IMR-90 (cell line): ENCODE data around the gene PSMA4. TPM values are rescaled to one million over a fixed set of nuclear protein-coding genes. Genes with fewer than 3 reads are reported as not detected.

Experiments
- ATAC-seq: fragments of 200-7000 bp; cut with Tn5 transposase; 2 replicates; pipeline ENCODE4 v1.9.1; 2020; ENCODE audit warnings: low read depth, mild to moderate bottlenecking, moderate library complexity
- BruUV-seq: library from RNA; stranded (reverse); fragments of 400-500 nt; replicated peaks from 2 replicates; lab custom pipeline; 2021; lab: Mats Ljungman, UMichigan
- CTCF ChIA-PET: fragments of 300-600 bp; formaldehyde crosslinking; extraction: SDS; loops from one replicate; lab custom pipeline; 2021; ENCODE audit warnings: antibody characterized with exemption; lab: Yijun Ruan, JAX
- POLR2A ChIA-PET: fragments of 300-600 bp; sonication (Branson Sonifier 250); formaldehyde crosslinking; loops from one replicate; lab custom pipeline; 2022; ENCODE audit warnings: antibody characterized with exemption; ENCODE audit not compliant: unreplicated experiment; lab: Charles Lee
- DNase-seq: peaks from one replicate; pipeline ENCODE4 v3.0.0; 2013
- H2AFZ ChIP-seq: replicated peaks from 2 replicates; pipeline ENCODE3; 2013; ENCODE audit warnings: low read length, mild to moderate bottlenecking; ENCODE audit not compliant: poor library complexity
- H2AK5ac ChIP-seq: 2 replicates; pipeline ENCODE4 v1.6.1; 2013; ENCODE audit warnings: low read depth, low read length, inconsistent platforms
- H2AK9ac ChIP-seq: replicated peaks from 2 replicates; pipeline ENCODE3; 2013; ENCODE audit warnings: mild to moderate bottlenecking, low read depth, low read length, moderate library complexity; ENCODE audit not compliant: poor library complexity
- H2BK120ac ChIP-seq: 2 replicates; pipeline ENCODE4 v1.6.1; 2013; ENCODE audit warnings: low read depth, low read length, inconsistent platforms
- H2BK15ac ChIP-seq: 3 replicates; pipeline ENCODE4 v1.6.1; 2013; ENCODE audit warnings: low read depth, low read length, inconsistent platforms
- H2BK20ac ChIP-seq: 2 replicates; pipeline ENCODE4 v1.6.1; 2013; ENCODE audit warnings: low read depth, mild to moderate bottlenecking, inconsistent platforms, low read length, moderate library complexity
- H2BK5ac ChIP-seq: 2 replicates; pipeline ENCODE4 v1.6.1; 2013; ENCODE audit warnings: mild to moderate bottlenecking, low read depth, low read length, inconsistent platforms; ENCODE audit not compliant: poor library complexity, severe bottlenecking
- H3K14ac ChIP-seq: replicated peaks from 2 replicates; pipeline ENCODE4 v1.6.1; 2013; ENCODE audit warnings: low read depth, low read length, inconsistent platforms
- H3K18ac ChIP-seq: 2 replicates; pipeline ENCODE4 v1.6.1; 2013; ENCODE audit warnings: low read depth, low read length, control low read depth
- H3K23ac ChIP-seq: 2 replicates; pipeline ENCODE4 v1.6.1; 2013; ENCODE audit warnings: low read depth, low read length, inconsistent platforms
- H3K27ac ChIP-seq: 2 replicates; pipeline ENCODE4 v1.5.1; 2013; ENCODE audit warnings: mild to moderate bottlenecking, control low read depth, low read length; ENCODE audit not compliant: insufficient read depth
- H3K27me3 ChIP-seq: 2 replicates; pipeline ENCODE4 v1.6.1; 2013; ENCODE audit warnings: low read length; ENCODE audit not compliant: control insufficient read depth, insufficient read depth
- H3K36me3 ChIP-seq: 2 replicates; pipeline ENCODE4 v1.6.1; 2013; ENCODE audit warnings: low read length, mixed read lengths; ENCODE audit not compliant: control insufficient read depth, insufficient read depth
- H3K4ac ChIP-seq: 2 replicates; pipeline ENCODE4 v1.6.1; 2013; ENCODE audit warnings: low read depth, low read length, inconsistent platforms
- H3K4me1 ChIP-seq: 2 replicates; pipeline ENCODE4 v1.6.1; 2013; ENCODE audit warnings: low read length, mixed read lengths; ENCODE audit not compliant: control insufficient read depth, insufficient read depth
- H3K4me2 ChIP-seq: 2 replicates; pipeline ENCODE4 v1.6.1; 2013; ENCODE audit warnings: low read depth, mild to moderate bottlenecking, control low read depth, low read length, moderate library complexity
- H3K4me3 ChIP-seq: 2 replicates; pipeline ENCODE4 v1.5.1; 2013; ENCODE audit warnings: low read depth, mild to moderate bottlenecking, control low read depth, low read length, moderate library complexity; ENCODE audit not compliant: insufficient read depth
- H3K56ac ChIP-seq: 2 replicates; pipeline ENCODE4 v1.6.1; 2013; ENCODE audit warnings: low read length, inconsistent platforms; ENCODE audit not compliant: insufficient read depth; ENCODE audit errors: extremely low read depth
- H3K79me1 ChIP-seq, 2 experiments: 2 replicates each; pipeline ENCODE4 v1.6.1; 2013; ENCODE audit warnings: low read length in 2 of 2, inconsistent platforms in 1 of 2, low read depth in 1 of 2
- H3K9ac ChIP-seq: 2 replicates; pipeline ENCODE4 v1.6.1; 2013; ENCODE audit warnings: low read depth, low read length, control low read depth
- H3K9me1 ChIP-seq: 2 replicates; pipeline ENCODE4 v1.6.1; 2013; ENCODE audit warnings: low read length, inconsistent platforms; ENCODE audit not compliant: insufficient read depth
- H3K9me3 ChIP-seq: 2 replicates; pipeline ENCODE4 v1.6.1; 2013; ENCODE audit warnings: low read length; ENCODE audit not compliant: control insufficient read depth, insufficient read depth
- H4K20me1 ChIP-seq: 2 replicates; pipeline ENCODE4 v1.6.1; 2013; ENCODE audit warnings: low read length, inconsistent platforms; ENCODE audit not compliant: insufficient read depth
- H4K5ac ChIP-seq: 2 replicates; pipeline ENCODE4 v1.6.1; 2013; ENCODE audit warnings: mild to moderate bottlenecking, low read depth, low read length, control low read depth
- H4K8ac ChIP-seq, 2 experiments: 2 replicates each; pipeline ENCODE4 v1.6.1; 2013; ENCODE audit warnings: low read depth in 2 of 2, low read length in 2 of 2, control low read depth in 1 of 2, inconsistent platforms in 1 of 2
- H4K91ac ChIP-seq: 2 replicates; pipeline ENCODE4 v1.6.1; 2013; ENCODE audit warnings: low read depth, low read length, inconsistent platforms; ENCODE audit not compliant: insufficient read depth
- MXI1 ChIP-seq: IDR thresholded peaks from 2 replicates; pipeline ENCODE4 v1.6.1; 2012; ENCODE audit warnings: low read depth, mild to moderate bottlenecking, low read length, moderate library complexity, borderline replicate concordance
- SMC3 ChIP-seq: fragments of 150-350 bp; IDR thresholded peaks from 2 replicates; pipeline ENCODE4 v1.6.1; 2016; ENCODE audit warnings: low read depth, mild to moderate bottlenecking, antibody characterized with exemption, low read length, moderate library complexity
- WGBS, 2 experiments: methylation state at CpG; one replicate each; pipeline versions ENCODE4 v1.1.5 to v1.1.7; 2013; ENCODE audit warnings: missing lambda C conversion rate in 2 of 2; ENCODE audit not compliant: insufficient read length in 1 of 2; ENCODE audit errors: extremely low coverage in 2 of 2; 5-methylcytosine and 5-hydroxymethylcytosine counted together
- dilution Hi-C: fragments of 300-500 bp; cut with HindIII; formaldehyde crosslinking; loops from one replicate; pipeline ENCODE4 v1.14.3; 2018; ENCODE audit warnings: low sequenced_read_pairs; ENCODE audit not compliant: unreplicated experiment
- in situ Hi-C: fragments of 300-500 bp; cut with MboI; formaldehyde crosslinking; loops from 3 replicates; pipeline ENCODE4 v1.14.3; 2019; ENCODE audit warnings: low sequenced_read_pairs, inconsistent platforms, mixed read lengths
- intact Hi-C: fragments of 100-400 bp; cut with micrococcal nuclease; formaldehyde crosslinking; loops from 2 replicates; pipeline ENCODE4 v1.10.0; 2022
- polyA plus RNA-seq, 3 experiments: library from polyadenylated mRNA; depleted of rRNA; stranded (reverse); fragments of >200 nt; gene quantifications; 2 replicates each; pipeline ENCODE4 v1.2.3, GENCODE V29; 2012; ENCODE audit warnings: low replicate concordance in 1 of 3
- total RNA-seq: library from RNA; depleted of rRNA; stranded (reverse); fragments of >200 nt; gene quantifications from 2 replicates; pipeline ENCODE4 v1.2.3, GENCODE V29; 2012
- TF ChIP-seq, protein P1 (sequence below): fragments of 150-350 bp; IDR thresholded peaks from 2 replicates; pipeline ENCODE4 v1.6.1; 2016; ENCODE audit warnings: low read depth, mild to moderate bottlenecking, low read length, moderate library complexity, borderline replicate concordance

PSMA4 gene
- total and polyA plus RNA-seq, 2 of the 4 experiments (the other 2 are of a cell fraction) = 208 to 239 TPM

DNA sequence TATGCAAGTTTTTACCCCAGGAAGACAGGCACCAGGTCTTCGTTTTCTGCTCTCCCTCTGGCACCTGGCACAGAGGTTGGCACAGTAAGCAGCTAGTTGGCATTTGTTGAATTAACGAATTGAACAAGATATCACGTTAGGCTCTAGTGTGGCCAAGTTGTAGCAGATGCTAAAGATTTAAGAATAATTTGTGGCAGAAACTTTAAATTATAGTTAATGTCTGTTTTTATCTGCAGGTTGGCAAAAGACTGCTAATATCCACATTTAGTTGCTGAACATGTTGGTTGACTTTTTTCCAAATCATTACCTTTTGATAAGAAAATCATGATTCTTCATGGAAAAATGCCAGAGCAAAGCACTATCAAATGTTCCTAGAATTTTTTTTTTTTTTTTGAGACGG, 33.2 kb downstream of the PSMA4 start:
- H2BK5ac ChIP-seq = no peak overlapping the region
- TF ChIP-seq SMC3 (no peak), MXI1 (no peak)
- TF ChIP-seq, protein P1, sequence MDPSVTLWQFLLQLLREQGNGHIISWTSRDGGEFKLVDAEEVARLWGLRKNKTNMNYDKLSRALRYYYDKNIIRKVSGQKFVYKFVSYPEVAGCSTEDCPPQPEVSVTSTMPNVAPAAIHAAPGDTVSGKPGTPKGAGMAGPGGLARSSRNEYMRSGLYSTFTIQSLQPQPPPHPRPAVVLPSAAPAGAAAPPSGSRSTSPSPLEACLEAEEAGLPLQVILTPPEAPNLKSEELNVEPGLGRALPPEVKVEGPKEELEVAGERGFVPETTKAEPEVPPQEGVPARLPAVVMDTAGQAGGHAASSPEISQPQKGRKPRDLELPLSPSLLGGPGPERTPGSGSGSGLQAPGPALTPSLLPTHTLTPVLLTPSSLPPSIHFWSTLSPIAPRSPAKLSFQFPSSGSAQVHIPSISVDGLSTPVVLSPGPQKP = no peak
- no peak overlapping the region for H3K4ac ChIP-seq
- ChIA-PET POLR2A (no interaction called here), CTCF (no interaction called here)
- 0 out of 2 replicates have a peak, but pooled peaks cover 1% of the 10 kb centered on the region for H3K27me3 ChIP-seq
- no peaks in the 10 kb centered on the region for H3K9me3 ChIP-seq
- H2BK15ac ChIP-seq = no peak overlapping the region
- no TSS peak for BruUV-seq
- H3K14ac ChIP-seq = no peak overlapping the region
- no peak overlapping the region for H3K23ac ChIP-seq
- no peak overlapping the region for H3K4me2 ChIP-seq
- H3K18ac ChIP-seq = no peak overlapping the region
- H2AFZ ChIP-seq = no peak overlapping the region
- H3K79me1 ChIP-seq = no peaks in the 10 kb centered on the region
- WGBS, 2 experiments = no CpG with 5 or more reads among the region's 4 CpGs
- no peak overlapping the region for H2BK20ac ChIP-seq
- H2AK9ac ChIP-seq = peak overlapping the region; percentile 42
- no peak overlapping the region for H3K9ac ChIP-seq
- no peak overlapping the region for H3K56ac ChIP-seq
- intact Hi-C loops = no loop called here
- dilution Hi-C loops = no loop called here
- no peaks in the 10 kb centered on the region for H3K9me1 ChIP-seq
- no peak for DNase-seq
- H3K27ac ChIP-seq = no peak overlapping the region
- no peak overlapping the region for H4K8ac ChIP-seq
- H2BK120ac ChIP-seq = no peak overlapping the region
- H4K5ac ChIP-seq = no peak overlapping the region
- no peak overlapping the region for H3K4me3 ChIP-seq
- H3K4me1 ChIP-seq = no peaks in the 10 kb centered on the region
- in situ Hi-C loops = no loop called here
- no peaks in the 10 kb centered on the region for H4K20me1 ChIP-seq
- no peak for ATAC-seq
- no peak overlapping the region for H4K91ac ChIP-seq
- H2AK5ac ChIP-seq = no peak overlapping the region
- H3K36me3 ChIP-seq = no peaks in the 10 kb centered on the region
